HG03060 (cell line): ENCODE measurements around the gene CAPN8.

Source experiments
- ATAC-seq: cut with Tn5 transposase; IDR thresholded peaks from one replicate; pipeline ENCODE4 v1.9.1; 2021; ENCODE audit warnings: low read depth, moderate number of reproducible peaks; ENCODE audit not compliant: unreplicated experiment

Gene CAPN8

DNA sequence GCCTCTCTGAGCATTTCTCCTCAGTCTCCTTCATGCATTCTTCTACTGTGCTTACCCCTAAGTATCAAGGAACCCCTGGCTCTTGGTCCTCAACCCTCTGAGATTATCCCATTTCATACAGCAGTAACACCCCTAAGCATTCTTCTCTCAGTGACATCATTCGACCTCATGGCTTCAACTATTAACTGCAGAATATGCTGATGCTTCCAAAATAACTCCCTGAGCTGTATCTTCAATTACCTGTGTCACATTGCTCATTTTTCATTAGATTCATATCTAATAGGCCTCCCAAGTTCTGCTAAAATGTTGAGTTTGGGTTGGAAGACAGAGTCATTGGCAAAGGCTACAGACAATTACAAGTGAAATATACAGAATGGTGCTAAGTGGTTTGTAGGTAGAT lies 7.5 kb downstream of the CAPN8 start:
- ATAC-seq: no peak

DNA sequence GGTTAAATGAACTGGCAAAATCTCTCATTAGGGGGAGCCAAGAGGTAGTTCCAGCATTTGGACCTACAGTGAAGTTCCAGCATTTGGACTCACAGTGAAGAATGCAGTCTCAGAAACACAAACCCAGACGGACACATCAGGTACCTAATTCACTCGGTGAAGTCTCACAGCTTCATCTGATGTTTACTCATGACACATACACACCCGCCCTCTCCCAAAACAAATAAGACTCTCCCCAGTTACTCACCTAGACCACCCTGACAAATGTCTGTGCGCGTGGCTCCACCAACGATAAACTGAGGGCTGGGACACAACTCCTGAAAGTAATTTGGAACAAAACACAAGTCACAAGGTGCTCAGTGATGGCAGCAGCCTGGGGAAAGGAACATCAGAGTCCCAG lies 11.4 kb downstream of the CAPN8 start:
- no peak for ATAC-seq

DNA sequence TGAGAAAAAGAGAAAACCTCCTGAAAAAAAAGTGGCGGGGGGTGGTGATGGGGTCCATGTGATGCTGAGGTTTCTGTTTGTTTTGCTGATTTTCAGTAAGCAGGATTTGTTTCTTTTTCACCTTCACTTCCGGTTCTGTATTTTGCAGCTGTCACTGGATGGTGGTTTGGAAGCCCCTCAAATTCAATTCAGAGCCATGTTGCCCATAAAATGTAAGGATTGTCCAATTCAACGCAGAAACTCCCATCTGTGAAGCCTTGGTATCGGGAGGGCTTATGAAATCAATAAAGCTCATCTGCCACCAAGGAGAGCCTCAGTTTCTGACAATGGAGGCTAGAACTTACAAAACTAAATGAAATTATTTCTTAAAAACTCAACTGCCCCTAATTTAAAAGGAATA lies 12.1 kb downstream of the CAPN8 start:
- ATAC-seq: no peak

DNA sequence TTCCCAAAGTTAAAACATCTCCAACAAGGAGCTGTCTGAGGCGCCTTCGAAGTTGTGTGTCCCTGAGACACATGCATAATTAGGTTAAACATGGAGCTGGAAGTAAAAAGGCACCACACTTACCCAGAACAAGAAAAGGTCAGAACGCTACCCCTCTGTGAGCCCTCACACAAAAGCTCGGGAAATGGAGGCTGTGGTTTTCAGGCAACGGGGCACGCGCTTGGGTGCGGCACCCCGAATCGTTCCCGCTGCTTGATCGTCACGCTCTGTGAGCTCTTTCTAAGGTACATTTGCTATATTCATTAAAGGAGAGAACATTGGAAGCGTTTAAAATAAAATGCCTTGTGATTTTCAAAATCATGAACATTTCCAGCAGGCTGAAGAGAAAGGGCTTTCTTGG lies 12.5 kb downstream of the CAPN8 start:
- no peak for ATAC-seq

DNA sequence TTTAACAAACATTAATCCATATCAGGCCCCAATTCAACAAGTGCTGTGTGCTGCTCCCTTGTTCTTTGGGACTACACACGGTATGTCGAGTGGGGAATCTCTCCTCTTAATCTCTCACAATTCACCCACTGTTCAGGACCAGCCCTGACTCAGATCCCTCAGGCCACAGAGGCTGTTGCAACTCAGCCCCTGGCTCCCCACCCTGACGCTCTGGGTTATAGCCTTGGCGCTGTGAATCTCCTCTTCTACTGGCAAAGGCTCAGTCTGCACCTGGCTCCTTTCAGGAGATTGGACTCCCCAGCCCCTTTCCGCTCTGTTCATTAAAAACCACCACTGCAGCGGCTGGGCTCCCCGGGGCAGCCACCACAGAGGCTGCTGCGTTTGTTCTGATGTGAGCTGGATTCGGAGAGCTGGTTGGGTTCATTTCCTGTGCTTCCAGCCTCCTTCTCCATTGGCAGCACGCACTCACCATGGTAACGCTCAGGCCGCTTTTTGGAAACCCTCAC lies 13.0 kb downstream of the CAPN8 start:
- no peak for ATAC-seq

DNA sequence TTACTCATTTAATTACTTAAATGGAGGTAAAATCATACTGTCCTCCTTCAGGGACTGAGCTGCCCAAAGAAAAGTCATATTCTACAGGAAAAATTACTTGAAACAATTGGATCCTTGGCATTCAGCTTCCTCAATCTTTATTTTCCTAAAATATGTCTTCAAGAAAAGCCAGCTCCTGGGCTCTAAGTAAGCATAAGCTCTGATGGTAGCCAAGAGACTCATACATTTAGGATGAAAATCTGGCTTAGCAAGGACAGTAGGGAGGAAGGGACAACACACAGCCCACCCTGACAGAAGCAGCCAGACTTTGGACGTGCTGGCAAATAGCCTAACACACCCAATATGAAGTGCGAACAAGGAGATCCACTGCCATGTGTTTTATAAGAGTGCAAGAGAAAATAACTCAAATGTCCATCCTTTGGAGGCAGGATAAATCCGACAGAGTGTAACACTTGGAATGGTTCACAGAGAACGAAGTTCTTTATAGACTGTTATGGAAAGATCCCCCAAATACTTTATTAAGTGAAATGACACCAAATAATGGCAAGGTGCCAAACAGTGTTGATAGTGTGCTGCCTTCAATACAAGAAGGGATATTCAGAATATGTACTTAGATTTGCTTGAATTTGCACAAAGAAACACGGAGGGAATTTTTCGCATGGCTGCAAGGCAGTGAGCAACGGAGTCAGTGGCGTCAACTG lies 14.1 kb downstream of the CAPN8 start:
- no peak for ATAC-seq

DNA sequence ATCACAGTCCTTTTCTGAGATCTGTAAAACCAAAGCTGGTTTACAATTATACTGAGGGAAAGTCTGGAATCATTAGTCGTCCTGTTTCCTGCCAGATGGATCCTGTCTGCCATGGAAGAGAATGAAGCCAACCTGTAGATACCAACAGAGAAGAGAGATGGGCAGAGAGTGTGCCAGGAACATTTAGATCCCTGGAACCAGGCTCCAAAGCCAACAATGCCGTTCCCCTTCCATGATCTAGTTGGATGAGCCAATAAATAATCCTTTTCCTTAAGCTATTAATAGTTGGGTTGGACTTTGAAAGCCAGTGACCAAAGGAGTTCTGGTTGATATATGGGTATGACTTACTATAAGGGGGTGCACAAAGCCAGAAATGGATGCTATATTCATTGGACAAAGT lies 15.0 kb downstream of the CAPN8 start:
- no peak for ATAC-seq

DNA sequence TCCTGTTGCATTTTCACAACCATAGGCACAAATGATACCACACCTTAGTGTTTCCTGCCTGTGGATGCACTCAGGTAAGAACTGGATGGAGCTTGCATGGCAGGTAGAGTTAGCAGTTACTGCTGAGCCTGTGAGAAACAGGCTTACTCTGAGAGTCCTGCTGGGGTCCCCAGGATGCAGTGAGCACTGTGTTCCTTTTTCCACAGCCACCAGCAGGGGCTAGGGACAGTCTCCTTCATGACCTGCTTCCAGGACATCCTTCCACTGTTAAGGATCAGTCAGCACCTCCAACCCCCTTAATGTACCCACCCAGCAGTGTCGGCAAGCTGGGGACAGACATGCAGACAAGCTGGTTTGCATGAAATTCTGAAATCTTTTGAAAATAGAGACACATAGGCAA lies 16.3 kb downstream of the CAPN8 start:
- ATAC-seq: no peak

DNA sequence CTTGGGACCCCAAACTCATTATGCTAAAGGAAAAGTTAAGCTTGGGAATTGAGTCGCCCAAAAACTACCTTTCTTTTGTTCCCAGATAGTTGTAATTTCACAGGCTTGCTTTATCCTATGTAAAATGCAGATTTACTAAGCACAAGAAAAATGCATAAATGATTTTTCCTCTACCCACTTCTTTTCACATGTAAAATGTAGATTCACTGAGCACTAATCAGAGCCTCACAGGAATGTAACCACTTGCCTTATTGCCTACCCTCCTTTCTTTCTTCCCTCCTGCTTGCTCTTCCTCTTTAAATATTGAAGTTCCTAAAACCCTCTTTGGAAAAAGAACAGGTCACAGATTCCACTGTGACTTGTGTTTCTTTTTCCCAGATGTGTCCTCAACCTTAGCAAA lies 18.3 kb downstream of the CAPN8 start:
- ATAC-seq: no peak

DNA sequence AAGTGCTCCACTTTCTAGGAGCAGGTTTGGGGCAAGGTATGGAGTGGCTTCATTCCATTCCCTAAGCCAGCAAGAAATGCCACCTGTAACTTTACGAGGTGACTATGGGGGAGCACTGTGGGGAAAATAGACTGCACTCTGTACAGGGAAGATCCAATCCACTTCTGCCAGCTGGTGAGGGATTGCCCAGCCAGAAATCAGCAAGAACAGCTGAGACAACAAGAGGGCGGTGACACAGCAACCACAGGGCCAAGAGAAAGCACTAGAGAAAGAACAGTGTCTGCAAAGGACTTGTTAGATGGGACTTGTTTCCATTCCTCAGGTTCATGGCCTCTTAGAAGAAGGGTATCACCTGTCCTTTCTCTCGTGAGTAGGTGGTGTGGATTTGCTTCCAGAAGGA lies 19.6 kb downstream of the CAPN8 start:
- ATAC-seq: no peak

DNA sequence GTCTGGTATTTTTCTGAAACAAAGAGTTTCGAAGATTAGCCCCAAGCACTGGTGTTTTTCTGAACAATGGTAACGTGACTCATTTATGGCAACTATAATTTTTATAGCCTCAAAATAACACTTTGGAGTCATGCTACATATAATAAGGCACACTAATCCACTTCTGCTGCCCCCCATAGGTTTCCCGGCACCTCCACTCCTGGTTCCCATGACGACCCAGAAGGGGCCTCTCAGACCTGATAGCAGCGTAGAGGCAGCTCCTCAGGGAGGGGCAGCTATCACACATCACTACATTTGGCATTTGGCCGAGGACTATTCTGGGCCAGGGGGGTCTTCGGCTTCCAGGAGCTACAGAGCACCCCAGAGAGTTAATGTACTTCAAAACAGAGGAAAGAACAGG lies 23.3 kb downstream of the CAPN8 start:
- ATAC-seq: no peak

DNA sequence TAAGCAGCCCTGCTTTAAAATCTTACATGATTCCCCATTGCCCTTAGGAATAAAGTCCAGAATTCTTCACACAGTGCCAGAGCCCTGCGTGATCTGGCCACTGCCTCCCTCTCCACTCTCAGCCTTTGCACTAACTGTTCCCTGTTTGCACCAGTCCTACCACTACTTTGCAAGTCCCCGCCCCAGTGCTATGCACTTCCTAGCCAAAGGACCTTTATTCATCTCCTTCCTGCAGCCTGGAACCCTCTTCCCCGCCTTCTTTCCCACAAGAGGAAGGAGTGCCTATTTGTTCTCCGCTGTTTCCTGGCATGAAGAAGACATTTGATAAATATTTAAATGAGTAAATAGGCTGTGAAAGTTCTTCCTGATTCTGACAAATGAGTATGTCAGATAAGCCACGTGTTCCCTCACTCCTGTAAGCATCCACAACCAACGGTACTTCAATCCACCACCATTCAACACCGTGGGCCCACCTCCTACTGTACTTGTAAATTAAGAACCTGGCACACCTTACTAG lies 23.9 kb downstream of the CAPN8 start:
- ATAC-seq: no peak

DNA sequence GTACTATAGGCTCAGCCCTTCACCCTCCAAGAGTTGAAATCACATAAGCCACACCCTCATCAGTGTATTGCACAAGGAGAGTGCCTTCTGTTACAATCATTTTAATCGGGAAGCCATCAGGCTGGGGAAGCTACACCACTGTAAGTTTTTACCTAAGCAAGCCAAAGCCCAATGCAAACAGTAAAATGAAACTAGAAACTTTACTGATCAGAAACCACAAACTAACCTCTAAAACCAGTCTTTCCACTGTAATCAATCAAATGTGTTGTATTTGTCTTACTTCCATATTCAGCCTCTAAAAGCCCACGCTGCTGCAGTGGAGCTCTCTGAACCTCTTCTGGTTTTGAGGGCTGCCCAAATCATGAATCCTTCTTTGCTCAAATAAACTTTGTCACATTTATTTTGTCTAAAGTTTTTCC lies 26.2 kb downstream of the CAPN8 start:
- ATAC-seq: no peak

DNA sequence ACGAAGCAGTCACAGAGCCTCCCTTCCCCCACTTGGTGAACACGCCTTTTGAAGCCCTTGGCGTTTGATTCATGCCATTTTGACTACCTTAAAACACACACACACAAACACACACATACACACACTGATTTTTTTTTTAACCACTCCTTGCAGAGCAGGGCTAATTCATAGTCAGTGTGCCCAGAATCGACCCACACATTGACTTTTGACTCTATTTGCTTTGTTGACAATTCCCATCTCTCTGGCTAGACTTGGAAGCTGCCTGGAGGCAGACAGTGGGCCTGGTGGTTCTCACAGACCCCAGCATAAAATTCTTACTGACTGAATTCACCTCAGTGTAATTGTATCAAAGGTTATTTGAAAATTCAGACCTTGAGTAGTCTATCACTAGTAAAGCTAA lies 30.3 kb downstream of the CAPN8 start:
- no peak for ATAC-seq

DNA sequence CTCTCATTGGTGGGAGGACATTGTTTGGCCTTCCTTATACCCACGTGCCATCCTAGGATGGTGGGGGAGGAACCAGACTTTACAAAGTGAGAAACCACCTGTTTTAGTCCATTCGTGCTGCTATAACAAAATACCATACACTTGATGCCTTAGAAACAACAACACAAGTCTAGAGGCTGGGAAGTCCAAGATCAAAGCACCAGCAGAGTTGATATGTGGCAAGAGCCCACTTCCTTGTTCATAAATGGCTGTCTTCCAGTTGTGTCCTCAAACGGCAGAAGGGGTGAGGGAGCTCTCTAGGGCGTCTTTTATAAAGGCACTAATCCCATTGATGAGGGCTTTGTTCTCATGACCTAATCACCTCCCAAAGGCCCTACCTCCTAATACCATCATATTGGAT lies 31.1 kb downstream of the CAPN8 start:
- ATAC-seq: no peak

DNA sequence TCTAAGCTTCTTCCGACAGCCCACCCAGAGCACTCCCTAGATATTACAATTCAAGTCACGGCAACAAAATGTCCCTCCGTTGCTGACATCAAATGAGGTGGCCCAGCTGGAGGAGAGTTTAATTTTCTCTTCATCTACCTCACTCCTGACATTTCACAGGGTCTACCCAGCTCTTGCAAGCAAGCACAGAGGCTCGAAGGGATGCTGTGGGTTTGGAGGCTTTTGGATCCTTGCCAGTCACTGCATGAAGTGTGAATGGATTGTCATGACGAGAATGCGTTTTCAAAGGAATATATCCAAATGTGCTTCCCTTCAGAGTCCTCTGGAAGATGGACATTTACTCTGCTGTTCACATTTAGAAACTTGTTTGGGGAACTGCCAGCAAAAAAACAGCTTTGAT lies 33.5 kb downstream of the CAPN8 start:
- ATAC-seq: no peak

DNA sequence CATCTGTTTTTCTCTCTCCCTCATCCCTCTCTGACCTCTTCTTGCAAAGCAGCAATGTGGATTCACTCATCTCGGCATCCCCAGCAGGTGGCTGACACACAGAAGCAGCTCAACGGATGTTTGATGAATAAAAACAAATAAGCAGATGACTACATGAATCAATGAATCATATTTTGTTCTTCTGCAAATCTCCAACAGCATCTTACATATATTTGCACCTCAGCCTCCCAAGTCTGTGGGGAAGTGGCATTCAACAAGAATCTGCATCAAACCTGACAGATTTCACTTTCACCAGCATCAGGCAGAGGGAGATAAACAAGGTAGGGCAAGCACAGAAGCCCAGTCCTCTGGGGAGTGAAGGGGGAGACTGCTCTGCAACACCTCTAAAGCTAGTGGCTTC lies 34.0 kb downstream of the CAPN8 start:
- no peak for ATAC-seq

DNA sequence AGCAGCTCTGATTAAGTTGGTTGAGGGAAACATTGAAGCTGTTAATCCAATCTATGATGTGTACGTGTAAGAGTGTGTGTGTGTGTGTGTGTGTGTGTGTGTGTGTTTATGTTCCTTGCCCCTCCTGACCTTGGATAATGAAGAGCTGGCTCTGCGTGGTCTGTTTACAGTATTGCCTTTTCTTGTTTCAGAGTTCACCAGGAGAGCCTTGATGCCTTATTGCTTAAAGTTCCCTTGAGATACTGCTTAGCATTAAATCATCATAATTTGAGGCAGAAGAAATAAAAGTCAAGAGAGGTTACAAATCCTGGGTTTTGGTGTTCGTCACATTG lies 36.4 kb downstream of the CAPN8 start:
- ATAC-seq: no peak

DNA sequence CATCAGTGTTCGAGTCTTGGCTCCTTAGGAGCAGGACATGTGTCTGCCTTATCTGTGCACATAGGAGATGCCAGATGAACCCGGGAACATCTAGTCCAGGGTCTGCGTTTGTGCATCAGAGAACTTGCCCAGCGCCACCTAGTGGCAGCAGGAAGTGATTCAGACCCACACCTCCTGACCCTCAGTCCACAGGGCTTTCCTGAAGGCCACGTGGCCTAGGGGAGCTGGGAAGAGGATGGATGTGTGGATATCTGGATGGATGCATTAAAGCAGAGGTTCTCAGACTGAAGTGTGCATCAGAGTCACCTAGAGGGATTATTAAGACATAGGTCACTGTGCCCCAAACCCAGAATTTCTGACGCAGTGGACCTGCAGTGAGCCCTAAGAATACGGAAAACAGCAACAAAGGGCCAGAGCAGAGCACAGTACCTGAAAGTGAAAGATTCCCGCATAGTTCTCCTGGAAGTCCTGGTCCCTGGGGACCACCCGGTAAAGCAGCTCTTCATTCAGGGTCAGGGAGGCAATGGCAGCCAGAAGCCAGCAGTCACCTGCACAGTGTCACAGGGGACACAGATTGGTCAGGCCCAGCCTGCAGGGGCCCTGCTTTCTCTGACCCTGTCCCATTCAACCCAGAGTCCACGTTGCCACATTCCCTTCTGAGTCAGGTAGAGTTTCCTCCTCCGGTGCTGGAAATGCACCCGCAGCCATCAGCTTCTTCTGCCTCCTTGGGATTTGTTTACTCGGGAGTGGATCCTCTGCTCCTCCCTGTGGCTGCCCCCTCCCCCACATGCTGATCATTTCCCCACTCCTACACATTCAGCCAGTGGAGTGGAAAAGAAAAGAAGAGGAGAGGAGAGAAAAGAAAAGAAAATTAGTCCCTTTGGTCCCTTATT lies 37.0 kb downstream of the CAPN8 start:
- ATAC-seq: no peak

DNA sequence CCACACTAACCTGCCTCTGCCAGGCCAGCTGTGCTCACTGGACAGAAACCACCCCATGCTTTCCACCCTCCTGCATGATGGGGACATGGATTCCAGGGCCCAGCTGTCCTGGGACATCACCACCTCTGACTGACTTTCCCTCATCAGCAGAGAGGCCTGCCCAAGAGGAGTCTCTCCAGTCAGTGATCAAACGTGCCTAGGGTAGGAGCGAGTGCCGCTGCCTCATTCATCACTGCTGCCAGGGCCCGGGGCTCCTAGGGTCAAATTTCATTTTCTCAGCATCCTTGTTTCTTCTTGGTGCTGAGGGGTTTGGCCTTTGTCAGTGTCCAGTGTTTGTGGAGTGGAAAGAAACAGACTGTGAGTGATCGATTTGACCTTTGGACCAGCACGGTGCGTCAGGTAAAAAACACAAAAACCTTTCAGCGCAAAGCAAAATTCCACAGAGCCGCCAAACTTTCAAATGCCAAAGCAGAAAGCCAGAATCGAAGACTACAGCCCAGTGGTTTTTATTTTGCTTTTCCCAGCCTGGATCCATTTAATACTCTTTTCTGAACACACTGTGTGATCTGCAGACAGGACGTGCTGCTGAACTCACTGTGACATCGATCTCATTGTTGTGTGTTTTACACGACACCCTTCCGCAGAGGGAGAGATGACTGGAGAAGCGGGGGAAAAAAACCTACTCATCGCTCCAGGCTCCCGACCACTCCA lies 43.2 kb downstream of the CAPN8 start:
- no peak for ATAC-seq

DNA sequence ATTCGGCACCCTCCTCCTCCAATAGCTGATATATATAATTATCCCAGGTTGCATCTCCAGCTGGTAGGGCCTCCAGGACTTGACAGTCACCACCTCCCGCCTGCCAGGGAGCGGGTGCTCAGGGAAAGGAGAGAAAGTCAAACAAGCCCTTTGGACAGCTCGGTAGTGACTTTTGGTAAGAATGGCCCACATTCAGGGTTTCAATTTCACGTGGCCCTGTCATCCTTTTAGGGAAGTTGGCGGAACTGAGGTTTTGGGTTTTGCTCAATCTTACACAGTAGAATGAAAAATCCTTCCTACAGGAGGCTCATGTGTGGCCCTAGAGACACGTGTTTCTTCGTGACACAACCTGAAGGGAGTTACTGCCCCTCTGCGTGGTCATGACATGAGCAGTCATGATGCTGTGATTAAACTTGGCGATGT lies 44.2 kb downstream of the CAPN8 start:
- ATAC-seq: peak; percentile 94
